K562 (cell line): ENCODE measurements around the gene RAD23B. TPM values are rescaled to one million over a fixed set of nuclear protein-coding genes. Genes with fewer than 3 reads are reported as not detected.
A peak's percentile ranks its signal among the peaks of the same experiment; 100 is the strongest.

ENCODE experiments used
- CBX3 ChIP-seq, 2 experiments: IDR thresholded peaks; 1 replicate in 1 of 2; 2 replicates in 1 of 2; pipeline ENCODE4 v1.6.1; 2012; ENCODE audit warnings: inconsistent platforms in 2 of 2, low read length in 2 of 2, borderline replicate concordance in 1 of 2, control low read depth in 1 of 2
- CCAR2 ChIP-seq: fragments of 200-400 bp; formaldehyde crosslinking; IDR thresholded peaks from 2 replicates; pipeline ENCODE4 v1.6.1; 2017; ENCODE audit warnings: mild to moderate bottlenecking, low read depth, low read length
- CHD4 ChIP-seq: fragments of 200-600 bp; sonication (generic); IDR thresholded peaks from 3 replicates; pipeline ENCODE4 v1.6.1; 2012; ENCODE audit warnings: low read depth, mild to moderate bottlenecking, mixed read lengths, low read length, inconsistent platforms; ENCODE audit not compliant: insufficient read depth, insufficient replicate concordance, poor library complexity, severe bottlenecking
- HDAC1 ChIP-seq, 2 experiments: fragments of 450-650 bp; IDR thresholded peaks; 2 replicates each; pipeline ENCODE4 v1.6.1; 2016 to 2017; ENCODE audit warnings: inconsistent platforms in 1 of 2, mild to moderate bottlenecking in 1 of 2, moderate library complexity in 1 of 2
- HINFP ChIP-seq: fragments of 450-650 bp; conservative IDR thresholded peaks from 2 replicates; pipeline ENCODE4 v1.6.1; 2016; ENCODE audit warnings: missing genetic modification characterization, low read depth, mild to moderate bottlenecking, control low read depth, missing compliant biosample characterization
- LARP7 ChIP-seq: fragments of 450-650 bp; IDR thresholded peaks from 2 replicates; pipeline ENCODE4 v1.6.1; 2016
- NFXL1 ChIP-seq: fragments of 450-650 bp; formaldehyde crosslinking; IDR thresholded peaks from 2 replicates; pipeline ENCODE4 v1.4.0; 2021; ENCODE audit warnings: mild to moderate bottlenecking
- RBM15 ChIP-seq: fragments of 200-400 bp; formaldehyde crosslinking; IDR thresholded peaks from 2 replicates; pipeline ENCODE4 v1.6.1; 2018; ENCODE audit warnings: mild to moderate bottlenecking, low read length, moderate library complexity; ENCODE audit not compliant: insufficient read depth
- RBM17 ChIP-seq: fragments of 200-400 bp; formaldehyde crosslinking; IDR thresholded peaks from 2 replicates; pipeline ENCODE4 v1.6.1; 2017; ENCODE audit warnings: low read depth, mild to moderate bottlenecking, low read length, borderline replicate concordance
- RFX1 ChIP-seq: fragments of 450-650 bp; IDR thresholded peaks from 2 replicates; pipeline ENCODE4 v1.6.1; 2016; ENCODE audit warnings: mild to moderate bottlenecking, moderate library complexity
- RNF219 ChIP-seq: fragments of 250-450 bp; sonication (Bioruptor Pico); IDR thresholded peaks from 2 replicates; pipeline ENCODE4 v1.5.0; 2022; ENCODE audit warnings: mild to moderate bottlenecking
- SREBF2 ChIP-seq: sonication (generic); formaldehyde crosslinking; IDR thresholded peaks from 2 replicates; pipeline ENCODE4 v1.4.0; 2020; ENCODE audit warnings: mild to moderate bottlenecking, missing genetic modification reagents
- TBP ChIP-seq: optimal IDR thresholded peaks from 2 replicates; pipeline ENCODE3; 2011; ENCODE audit warnings: low read depth, low read length, improper control_type of control experiment
- TCF3 ChIP-seq: sonication (generic); formaldehyde crosslinking; IDR thresholded peaks from 2 replicates; pipeline ENCODE4 v1.4.0; 2020; ENCODE audit warnings: mild to moderate bottlenecking, missing genetic modification reagents
- ZFP91 ChIP-seq: sonication (generic); formaldehyde crosslinking; IDR thresholded peaks from 2 replicates; pipeline ENCODE4 v1.8.0; 2022; ENCODE audit warnings: mild to moderate bottlenecking, missing genetic modification reagents
- ZKSCAN1 ChIP-seq: fragments of 150-350 bp; IDR thresholded peaks from 2 replicates; pipeline ENCODE4 v1.6.1; 2016; ENCODE audit warnings: low read depth, low read length
- ZNF133 ChIP-seq: fragments of 250-450 bp; sonication (Bioruptor Pico); IDR thresholded peaks from 2 replicates; pipeline ENCODE4 v1.4.0; 2020; ENCODE audit warnings: mild to moderate bottlenecking
- ZNF197 ChIP-seq: fragments of 200-800 bp; sonication (Bioruptor generic); IDR thresholded peaks from 2 replicates; pipeline ENCODE4 v1.6.1; 2016; ENCODE audit warnings: low read depth, missing genetic modification characterization, missing compliant biosample characterization
- ZNF354B ChIP-seq: fragments of 250-450 bp; sonication (Bioruptor Pico); IDR thresholded peaks from 2 replicates; pipeline ENCODE4 v1.4.0; 2020
- polyA plus RNA-seq, 8 experiments: library from polyadenylated mRNA; depleted of rRNA in 4 of 8; stranded (reverse) in 5 of 8; unstranded in 3 of 8; fragments of >200 nt; fragmentation: Nextera tagmentation in 2 of 8; fragmentation: Illumina TruSeq in 1 of 8; extraction: Ambion mirVana in 2 of 8; extraction: Trizol in 1 of 8; gene quantifications; 2 replicates each; pipeline versions ENCODE4 v1.2.1 to v1.2.3, GENCODE V29; 2011 to 2014; ENCODE audit warnings: inconsistent platforms in 1 of 8, missing spikeins in 1 of 8
- total RNA-seq, 7 experiments: library from RNA; depleted of rRNA in 6 of 7; stranded (reverse); fragments of >200 nt in 6 of 7; fragmentation: Illumina TruSeq in 2 of 7; extraction: Trizol in 2 of 7; gene quantifications; 2 replicates each; pipeline versions ENCODE4 v1.2.1 to v1.2.3, GENCODE V29; 2011 to 2021; ENCODE audit warnings: low replicate concordance in 1 of 7

The RAD23B gene
- total and polyA plus RNA-seq, 9 of the 15 experiments (the other 6 are each of a cell fraction or from before 2014, with no cell fraction given) = 14.5 to 184 (median 114) TPM

- no peak for TF ChIP-seq CHD4
- TF ChIP-seq HDAC1 (IDR thresholded peaks at IDR 0.05) = peak in 1 of 2 experiments; percentile 79; a peak in 2 of 4 replicates
- no peak for TF ChIP-seq RBM15
- TF ChIP-seq ZNF354B (CRISPR knock-in tag) = no peak
- TF ChIP-seq SREBF2 = no peak
- TF ChIP-seq ZNF133 (CRISPR knock-in tag) = no peak
- no peak for TF ChIP-seq RNF219 (CRISPR knock-in tag)
- TF ChIP-seq ZNF197 = no peak
- no peak for TF ChIP-seq TCF3 (CRISPR knock-in tag)
- TF ChIP-seq RFX1 = peak; percentile 92
- no peak for TF ChIP-seq NFXL1 (CRISPR knock-in tag)
- TF ChIP-seq TBP = peak; percentile 95
- TF ChIP-seq LARP7 = no peak
- no peak for TF ChIP-seq CCAR2
- no peak for TF ChIP-seq RBM17
- no peak for TF ChIP-seq CBX3 (IDR thresholded peaks at IDR 0.05; ENCODE audit: borderline replicate concordance in 1 of 2, low read length in 2 of 2)
- TF ChIP-seq HINFP (tag) = no peak
- no peak for TF ChIP-seq ZFP91 (CRISPR knock-in tag)
- no peak for TF ChIP-seq ZKSCAN1
Measured at GRCh38 chr9:107282759-107283622, at the start of gene RAD23B (continued).
